ENCODE results near the gene RYR2.
"Not testable (repeated sequence)": the region's sequence is repeated elsewhere in the genome, so short reads cannot be mapped to it uniquely, and the experiment has no call there.

RYR2 gene

DNA sequence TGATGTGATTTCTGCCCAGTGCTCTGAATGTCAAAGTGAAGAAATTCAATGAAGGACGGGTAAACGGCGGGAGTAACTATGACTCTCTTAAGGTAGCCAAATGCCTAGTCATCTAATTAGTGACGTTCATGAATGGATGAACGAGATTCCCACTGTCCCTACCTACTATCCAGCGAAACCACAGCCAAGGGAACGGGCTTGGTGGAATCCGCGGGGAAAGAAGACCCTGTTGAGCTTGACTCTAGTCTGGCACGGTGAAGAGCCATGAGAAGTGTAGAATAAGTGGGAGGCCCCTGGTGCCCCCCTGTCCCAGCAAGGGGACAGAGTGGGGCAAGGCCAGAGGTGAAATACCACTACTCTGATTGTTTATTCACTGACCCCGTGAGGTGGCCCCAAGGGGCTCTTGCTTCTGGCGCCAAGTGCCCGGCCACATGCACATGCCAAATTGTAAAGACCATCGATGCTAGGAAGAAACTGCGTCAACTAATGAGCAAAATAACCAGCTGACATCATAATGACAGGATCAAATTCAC lies 561.1 kb downstream of the RYR2 start:
- DNase-seq, result not testable (repeated sequence)

- no peak for DNase-seq
Measured at GRCh38 chr1:237608433-237608832, 566.4 kb downstream of the RYR2 start.

DNA sequence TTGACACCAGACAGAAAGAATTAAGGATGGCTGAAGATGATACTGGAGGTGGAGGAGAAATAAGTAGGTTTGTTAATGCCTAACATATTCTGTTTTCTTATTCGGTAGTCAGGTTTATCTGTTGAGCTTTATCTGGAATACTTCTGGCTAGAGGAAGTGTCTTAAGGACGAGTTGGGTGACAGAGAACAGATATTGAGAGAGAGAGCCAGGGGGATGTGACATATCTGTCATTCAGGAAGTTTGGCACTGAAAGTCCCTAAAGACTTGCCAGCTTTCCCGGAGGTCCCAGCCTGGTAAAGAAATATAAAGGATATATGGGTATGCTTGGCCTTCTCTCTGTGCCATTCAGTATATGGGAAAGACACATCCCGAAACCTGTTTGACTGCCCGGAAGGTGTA lies 568.2 kb downstream of the RYR2 start:
- DNase-seq, result no peak

DNA sequence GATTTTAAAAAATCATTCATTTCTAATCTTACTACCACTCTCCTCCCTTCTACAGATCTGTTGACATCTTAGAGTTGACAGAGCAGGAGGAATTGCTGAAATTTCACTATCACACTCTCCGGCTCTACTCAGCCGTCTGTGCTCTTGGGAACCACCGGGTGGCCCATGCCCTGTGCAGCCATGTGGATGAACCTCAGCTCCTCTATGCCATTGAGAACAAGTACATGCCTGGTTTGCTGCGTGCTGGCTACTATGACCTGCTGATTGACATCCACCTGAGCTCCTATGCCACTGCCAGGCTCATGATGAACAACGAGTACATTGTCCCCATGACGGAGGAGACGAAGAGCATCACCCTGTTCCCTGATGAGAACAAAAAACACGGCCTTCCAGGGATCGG lies 572.0 kb downstream of the RYR2 start:
- DNase-seq, result no peak

DNA sequence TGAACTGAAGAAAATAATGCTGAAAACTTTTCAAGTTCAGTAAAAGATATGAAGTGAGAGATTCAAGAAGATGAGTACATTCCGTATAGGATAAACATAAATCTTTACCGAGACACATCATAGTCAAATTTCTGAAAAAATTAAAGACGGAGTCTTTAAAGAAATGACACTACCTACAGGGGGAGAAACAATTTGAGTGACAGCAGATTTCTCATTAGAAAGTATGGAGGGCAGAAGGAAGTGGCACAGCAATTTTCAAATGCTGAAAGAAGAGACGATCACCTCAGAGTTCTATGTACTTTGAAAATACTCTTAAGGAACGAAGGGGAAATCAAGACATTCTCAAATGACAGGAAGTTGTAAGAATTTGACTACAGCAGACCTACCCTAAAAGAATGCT lies 577.6 kb downstream of the RYR2 start:
- DNase-seq, result no peak

DNA sequence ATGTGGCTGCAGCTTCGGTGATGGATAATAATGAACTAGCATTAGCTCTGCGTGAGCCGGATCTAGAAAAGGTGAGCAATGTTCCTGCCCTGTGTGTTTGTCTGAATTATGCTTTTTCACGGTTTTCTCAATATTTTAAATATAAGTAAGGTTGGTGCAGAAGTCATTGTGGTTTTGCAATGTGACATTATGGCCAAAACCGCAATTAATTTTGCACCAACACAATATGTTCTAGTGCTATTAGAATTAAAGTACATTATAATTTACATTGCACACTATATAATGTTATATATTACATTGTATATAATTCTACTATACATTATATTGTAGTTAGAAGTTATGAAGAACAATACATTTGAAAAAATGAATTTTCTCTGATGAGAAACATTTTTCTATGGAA lies 592.9 kb downstream of the RYR2 start:
- DNase-seq, result no peak

DNA sequence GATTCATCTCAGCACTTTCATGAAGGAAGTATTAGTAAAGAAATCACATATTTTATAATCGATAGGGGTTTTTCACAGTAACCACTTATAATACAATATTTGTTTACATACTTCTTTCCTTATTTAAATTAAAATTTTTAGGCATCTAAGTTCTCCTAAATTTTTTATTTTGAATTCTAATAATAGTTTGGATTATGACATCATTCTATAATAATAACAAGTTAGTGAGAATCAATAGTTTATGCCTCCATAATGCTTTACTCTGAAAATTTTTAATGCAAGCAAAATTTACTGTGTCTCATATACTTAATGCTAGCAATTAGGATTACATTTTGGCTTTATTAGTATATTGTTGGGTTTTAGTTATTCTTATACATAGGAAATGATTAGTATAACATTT lies 596.6 kb downstream of the RYR2 start:
- DNase-seq, result no peak

- DNase-seq, result no peak
Measured at GRCh38 chr1:237640011-237640671, 598.2 kb downstream of the RYR2 start.

GRCh38 chr1:237640966-237641365 lies 599.0 kb downstream of the RYR2 start:
- DNase-seq, result no peak

DNA sequence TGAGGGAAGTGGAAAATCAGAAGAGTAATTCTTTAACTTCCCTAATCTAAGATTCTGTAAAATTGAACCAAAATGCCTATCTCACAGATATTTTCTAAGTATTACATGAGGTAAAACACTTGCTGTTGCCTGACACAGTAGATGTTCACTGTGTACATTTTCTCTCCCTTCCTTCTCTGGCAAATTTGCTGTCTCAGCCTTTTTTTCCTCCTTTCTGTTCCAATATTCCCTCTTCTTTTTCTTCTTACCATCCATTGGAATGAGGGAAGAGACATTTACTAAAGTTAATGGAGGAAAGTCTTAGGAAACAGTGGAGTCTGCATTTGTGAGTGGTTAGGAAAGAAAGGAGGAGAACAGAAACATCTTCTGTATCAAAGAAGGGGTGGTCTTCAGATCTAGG lies 608.8 kb downstream of the RYR2 start:
- DNase-seq, result no peak

DNA sequence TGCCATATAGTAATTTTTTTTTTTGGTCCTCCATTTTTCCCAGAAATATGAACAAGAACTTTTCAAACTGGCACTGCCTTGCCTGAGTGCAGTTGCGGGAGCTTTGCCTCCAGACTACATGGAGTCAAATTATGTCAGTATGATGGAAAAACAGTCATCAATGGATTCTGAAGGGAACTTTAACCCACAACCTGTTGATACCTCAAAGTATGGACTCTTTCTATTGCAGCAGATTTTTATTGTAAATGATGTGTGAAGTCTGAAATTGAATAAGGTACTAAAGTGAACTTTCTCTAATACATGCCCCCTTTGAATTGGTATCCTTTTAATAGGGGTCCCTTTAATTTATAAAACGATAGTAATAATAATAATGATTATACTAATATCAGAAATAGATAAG lies 613.8 kb downstream of the RYR2 start:
- DNase-seq, result no peak

DNA sequence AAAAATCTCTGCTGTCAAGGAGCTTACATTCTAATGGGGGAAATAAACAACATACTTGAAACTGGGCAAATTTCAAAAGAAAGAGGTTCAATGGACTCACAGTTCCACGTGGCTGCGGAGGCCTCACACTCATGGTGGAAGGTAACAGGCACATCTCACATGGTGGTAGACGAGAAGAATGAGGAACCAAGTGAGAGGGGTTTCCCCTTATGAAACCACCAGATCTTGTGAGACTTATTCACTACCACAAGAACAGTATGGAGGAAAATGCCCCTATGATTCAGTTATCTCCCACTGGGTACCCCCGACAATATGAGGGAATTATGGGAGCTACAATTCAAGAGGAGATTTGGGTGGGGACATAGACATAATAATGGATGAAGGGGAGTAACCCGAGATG lies 622.4 kb downstream of the RYR2 start:
- no peak for DNase-seq

DNA sequence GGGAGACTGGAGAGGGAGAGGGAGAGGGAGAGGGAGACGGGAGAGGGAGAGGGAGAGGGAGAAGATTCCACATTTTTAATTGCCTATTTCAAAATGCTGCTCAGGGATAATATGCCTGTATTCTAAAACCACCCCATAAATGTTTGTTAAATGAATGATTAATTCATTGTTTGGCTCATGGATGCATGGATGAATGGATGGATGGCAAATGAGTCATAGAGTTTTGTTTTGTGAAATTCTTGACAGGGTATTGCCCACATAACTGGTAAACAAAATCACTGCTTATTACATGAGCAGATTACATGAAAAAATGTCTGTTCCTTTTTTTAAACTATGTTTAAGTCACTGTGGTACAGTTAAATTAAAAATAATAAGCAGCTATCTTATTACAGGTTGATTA lies 628.3 kb downstream of the RYR2 start:
- no peak for DNase-seq

DNA sequence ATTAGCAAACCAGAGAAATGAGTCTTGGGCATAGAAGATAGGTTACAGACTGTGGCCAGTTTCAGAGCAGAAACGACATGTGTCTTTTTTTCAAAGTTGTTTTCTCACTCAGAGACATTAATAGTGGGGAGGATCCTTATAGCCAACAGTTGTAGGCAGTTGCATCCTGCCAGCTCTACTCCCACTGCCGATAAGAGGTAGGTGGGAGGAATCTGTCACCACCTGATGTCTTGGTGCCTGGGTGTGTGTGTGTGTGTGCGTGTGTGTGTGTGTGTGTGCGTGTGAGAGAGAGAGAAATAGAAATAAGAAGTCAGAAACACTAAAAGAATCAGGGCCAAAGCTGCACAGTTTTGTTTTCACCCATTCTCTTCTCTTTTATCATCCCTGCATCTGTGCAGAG lies 629.3 kb downstream of the RYR2 start:
- DNase-seq, result no peak

- no peak for DNase-seq
Measured at GRCh38 chr1:237671935-237672334, 630.0 kb downstream of the RYR2 start.

DNA sequence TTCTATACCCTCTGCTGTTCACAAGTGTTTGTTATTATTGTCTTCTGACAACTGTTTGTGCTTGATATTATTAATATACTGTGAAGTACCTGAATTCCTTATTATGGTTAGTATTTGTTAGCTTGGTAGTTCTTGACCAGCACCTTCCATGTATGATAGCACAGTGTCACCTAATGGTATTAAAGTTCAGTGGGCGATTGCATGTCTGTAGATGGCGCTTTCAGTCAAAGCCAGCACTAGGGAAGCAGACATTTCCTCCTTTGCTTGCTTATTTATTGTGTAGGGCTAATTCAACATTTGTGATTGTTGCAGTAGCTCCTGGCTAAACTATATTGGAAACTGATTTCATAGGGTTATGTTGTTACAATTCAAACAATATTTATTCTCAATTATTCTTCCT lies 630.8 kb downstream of the RYR2 start:
- no peak for DNase-seq

DNA sequence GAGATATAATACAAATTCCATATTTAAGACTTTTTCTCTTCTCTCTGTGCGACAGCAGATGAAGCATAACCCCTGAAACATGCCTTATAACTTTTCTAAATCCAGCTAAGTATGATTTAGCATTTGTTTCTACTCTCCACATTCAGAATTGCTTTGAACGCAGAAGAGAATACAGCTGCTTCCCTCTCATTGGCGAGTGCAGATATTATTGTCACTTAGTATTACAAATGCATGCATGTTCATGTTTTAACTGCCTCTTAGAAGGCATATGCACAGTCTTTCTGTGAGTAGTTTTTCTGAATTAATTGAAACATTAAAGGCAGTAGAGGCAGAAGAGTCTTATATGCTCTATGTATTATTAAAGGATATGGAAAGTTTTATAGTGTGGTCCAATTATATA lies 631.6 kb downstream of the RYR2 start:
- no peak for DNase-seq

GRCh38 chr1:237677979-237678378 lies 636.0 kb downstream of the RYR2 start:
- no peak for DNase-seq

GRCh38 chr1:237679687-237680086 lies 637.7 kb downstream of the RYR2 start:
- no peak for DNase-seq

- no peak for DNase-seq
Measured at GRCh38 chr1:237681210-237681609, 639.2 kb downstream of the RYR2 start.

DNA sequence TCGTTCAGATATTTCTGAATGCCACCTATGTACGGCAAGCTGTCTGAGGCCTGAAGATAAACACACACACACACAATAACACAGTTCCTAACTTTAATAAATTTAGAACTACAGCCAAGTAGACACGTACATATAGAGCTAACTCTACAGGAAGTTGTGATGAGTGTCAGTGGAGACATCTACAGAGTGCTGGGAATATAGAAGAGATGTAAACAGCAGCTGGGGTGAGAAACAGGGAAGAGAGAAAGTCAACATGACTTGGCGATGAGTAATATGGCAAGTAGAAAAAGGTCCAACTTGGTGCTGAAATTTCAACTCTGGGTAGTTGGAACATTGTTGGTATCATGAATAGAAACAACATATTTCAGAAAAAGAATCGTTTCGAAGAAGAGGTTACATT lies 642.3 kb downstream of the RYR2 start:
- DNase-seq, result no peak

DNA sequence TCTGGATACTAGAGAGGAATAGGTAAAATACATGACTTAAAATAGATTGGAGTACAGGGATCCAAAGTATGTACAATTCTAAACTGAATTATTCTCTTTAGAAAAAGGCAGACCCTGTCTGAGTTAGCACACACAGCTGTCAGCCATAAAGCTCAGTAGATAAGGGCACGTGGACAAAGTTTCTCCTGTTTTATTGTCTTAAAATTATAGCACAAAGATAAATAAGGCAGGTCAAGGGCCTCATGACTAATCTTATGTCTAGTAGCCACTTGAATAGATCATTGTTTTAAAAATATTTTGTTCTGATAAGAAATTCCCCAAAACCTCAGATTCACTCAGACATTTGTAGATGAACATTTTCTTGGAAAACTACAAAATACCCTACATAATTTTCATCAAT lies 643.6 kb downstream of the RYR2 start:
- no peak for DNase-seq

DNA sequence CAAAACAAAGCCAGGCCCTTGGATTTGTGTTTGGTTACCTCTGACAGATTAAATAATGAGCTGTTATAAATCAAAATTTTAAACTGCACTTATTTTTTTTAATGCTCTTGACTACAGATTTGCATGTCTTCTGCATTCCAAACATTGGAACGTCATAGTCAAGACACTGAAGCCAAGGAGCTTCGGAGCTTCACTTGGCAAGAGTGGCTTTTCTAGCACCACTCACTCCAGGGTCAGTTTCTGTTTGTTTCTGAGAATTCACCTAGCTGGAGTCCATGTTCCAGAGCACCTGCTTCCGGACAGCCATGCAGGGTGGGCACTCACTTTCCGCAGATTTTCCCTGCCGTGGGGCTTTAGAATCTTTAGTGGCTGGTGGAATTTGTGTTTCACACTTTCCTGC lies 645.8 kb downstream of the RYR2 start:
- no peak for DNase-seq

DNA sequence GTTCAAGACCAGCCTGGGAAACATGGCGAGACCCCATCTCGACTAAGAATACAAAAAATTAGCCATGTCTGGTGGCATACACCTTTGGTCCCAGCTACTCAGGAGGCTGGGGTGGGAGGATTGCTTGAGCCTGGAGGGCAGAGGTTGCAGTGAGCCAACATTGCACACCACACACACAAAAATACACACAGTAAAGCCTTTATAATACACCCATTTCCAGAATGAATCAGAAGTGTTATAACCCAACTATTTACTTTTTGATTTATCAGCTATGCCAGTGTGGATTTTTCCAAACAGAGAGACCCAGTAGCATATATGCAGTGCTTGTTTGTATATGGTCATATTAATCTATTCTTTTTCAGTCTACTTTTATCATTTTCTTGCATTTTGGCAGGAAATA lies 648.7 kb downstream of the RYR2 start:
- no peak for DNase-seq

DNA sequence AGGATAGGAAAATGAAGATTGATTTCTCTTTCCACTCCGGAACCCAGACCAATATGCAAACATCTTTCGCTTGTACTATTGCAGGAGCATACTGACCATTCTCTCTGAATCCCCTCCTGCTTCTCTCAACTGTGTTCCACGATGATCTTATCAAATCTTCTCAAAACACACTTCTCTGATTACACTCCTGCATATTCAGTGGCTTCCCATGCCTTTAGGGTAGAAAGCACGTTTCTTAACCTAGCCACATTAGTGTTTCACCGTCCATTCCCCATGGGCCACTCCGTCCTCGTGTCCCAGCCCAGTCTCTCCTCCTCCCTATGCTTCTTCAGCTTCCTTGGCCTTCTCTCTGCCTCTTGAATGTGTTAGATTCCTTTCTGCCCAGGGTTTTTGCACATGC lies 650.3 kb downstream of the RYR2 start:
- no peak for DNase-seq

DNA sequence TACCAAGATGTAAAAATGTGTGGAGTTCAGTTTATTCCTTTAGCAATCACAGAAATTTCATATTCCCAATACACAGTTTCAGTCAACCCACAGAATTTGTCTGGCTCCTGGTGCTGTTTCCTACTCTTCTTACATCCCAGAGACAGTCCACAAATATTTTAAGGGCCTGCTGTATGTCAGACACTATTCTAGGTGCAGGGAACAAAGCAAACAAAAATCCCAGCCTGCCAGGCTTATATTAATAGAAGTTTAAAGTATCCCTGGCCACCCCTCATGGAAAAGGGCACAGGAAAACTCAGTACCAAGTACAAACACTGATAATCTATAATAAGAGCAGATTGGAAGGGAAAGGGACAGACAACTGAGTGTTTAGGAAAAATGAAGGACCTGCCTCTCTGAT lies 653.9 kb downstream of the RYR2 start:
- DNase-seq, result no peak

Data from NK-92 treated with Interleukin-12 subunit alpha and Interleukin-12 subunit beta, amount 100 ng/mL, for 24 hours (cell line).